NCI-H526 treated with DMSO at 0.1 percent for 48 hours (cell line): ENCODE results near the gene SLC16A13.
"Not testable (repeated sequence)": the region's sequence is repeated elsewhere in the genome, so short reads cannot be mapped to it uniquely, and the experiment has no call there.

Experiments used
- DNase-seq: peaks from one replicate; lab custom pipeline; 2025; lab: John Stamatoyannopoulos, UW

The SLC16A13 gene

GRCh38 chr17:7035591-7036368, at the start of gene SLC16A13:
TSS of gene SLC16A13 (plus strand) at chr17:7036015. CDS start at chr17:7036383, 368 bp downstream.
- peak; percentile 63 for DNase-seq

- no peak for DNase-seq
Measured at GRCh38 chr17:6986676-6987075, 49.1 kb upstream of the SLC16A13 start.

GRCh38 chr17:6989779-6990178, 46.0 kb upstream of the SLC16A13 start:
- no peak for DNase-seq

GRCh38 chr17:6993613-6994056, 42.2 kb upstream of the SLC16A13 start:
- not testable (repeated sequence) for DNase-seq

- DNase-seq = no peak
Measured at GRCh38 chr17:6994118-6994598, 41.7 kb upstream of the SLC16A13 start.

GRCh38 chr17:6994666-6995256, 41.1 kb upstream of the SLC16A13 start:
- no peak for DNase-seq

- no peak for DNase-seq
Measured at GRCh38 chr17:6995500-6996255, 40.1 kb upstream of the SLC16A13 start, which contains the start of gene ALOX12. TSS of gene ALOX12 (plus strand) at chr17:6996049. CDS start at chr17:6996118, 69 bp downstream.

- no peak for DNase-seq
Measured at GRCh38 chr17:6996256-6997011, 39.4 kb upstream of the SLC16A13 start.

- DNase-seq = no peak
Measured at GRCh38 chr17:6997171-6997570, 38.6 kb upstream of the SLC16A13 start.

GRCh38 chr17:6998855-6999508, 36.8 kb upstream of the SLC16A13 start:
- DNase-seq = no peak

- DNase-seq = no peak
Measured at GRCh38 chr17:7001318-7001961, 34.4 kb upstream of the SLC16A13 start.

- no peak for DNase-seq
Measured at GRCh38 chr17:7002288-7003047, 33.3 kb upstream of the SLC16A13 start.

- no peak for DNase-seq
Measured at GRCh38 chr17:7003745-7004144, 32.1 kb upstream of the SLC16A13 start.

- peak; percentile 43 for DNase-seq
Measured at GRCh38 chr17:7004398-7005253, 31.2 kb upstream of the SLC16A13 start.

GRCh38 chr17:7005716-7006115, 30.1 kb upstream of the SLC16A13 start:
- no peak for DNase-seq

- no peak for DNase-seq
Measured at GRCh38 chr17:7007143-7007542, 28.7 kb upstream of the SLC16A13 start.

- DNase-seq = no peak
Measured at GRCh38 chr17:7010523-7010922, 25.3 kb upstream of the SLC16A13 start.

GRCh38 chr17:7011415-7011814, 24.4 kb upstream of the SLC16A13 start:
- no peak for DNase-seq

- DNase-seq = no peak
Measured at GRCh38 chr17:7011942-7012254, 23.9 kb upstream of the SLC16A13 start.
